KMS-11 (cell line): ENCODE measurements around the gene PARD3B.

Experiments
- H2AFZ ChIP-seq: fragments of 200-600 bp; sonication (generic); 2 replicates; pipeline ENCODE4 v1.6.1; 2016; ENCODE audit warnings: antibody characterized with exemption, mixed run types, low read depth
- H3K27ac ChIP-seq: fragments of 200-600 bp; sonication (generic); 2 replicates; pipeline ENCODE4 v1.6.1; 2016; ENCODE audit warnings: mild to moderate bottlenecking, mixed run types
- H3K27me3 ChIP-seq: fragments of 200-600 bp; sonication (generic); 2 replicates; pipeline ENCODE4 v1.6.1; 2017; ENCODE audit warnings: mild to moderate bottlenecking, low read depth, mixed run types, moderate library complexity; ENCODE audit not compliant: insufficient read depth
- H3K36me3 ChIP-seq: fragments of 200-600 bp; sonication (generic); 2 replicates; pipeline ENCODE4 v1.6.1; 2017; ENCODE audit warnings: mild to moderate bottlenecking, mixed run types; ENCODE audit not compliant: insufficient read depth
- H3K4me1 ChIP-seq: fragments of 200-600 bp; sonication (generic); 2 replicates; pipeline ENCODE4 v1.6.1; 2016; ENCODE audit warnings: mild to moderate bottlenecking, low read depth, mixed run types; ENCODE audit not compliant: poor library complexity, severe bottlenecking
- H3K4me2 ChIP-seq: fragments of 200-600 bp; sonication (generic); 2 replicates; pipeline ENCODE4 v1.7.0; 2016; ENCODE audit warnings: mild to moderate bottlenecking, mixed run types
- H3K4me3 ChIP-seq: fragments of 200-600 bp; sonication (generic); IDR thresholded peaks from 2 replicates; pipeline ENCODE4 v1.6.1; 2017; ENCODE audit warnings: low read depth, low read length, mixed read lengths; ENCODE audit not compliant: insufficient read depth
- H3K79me2 ChIP-seq: fragments of 200-600 bp; sonication (generic); 2 replicates; pipeline ENCODE4 v1.6.1; 2016; ENCODE audit warnings: low read depth, mixed run types; ENCODE audit not compliant: insufficient read depth
- H3K9ac ChIP-seq: fragments of 200-600 bp; sonication (generic); 2 replicates; pipeline ENCODE4 v1.6.1; 2016; ENCODE audit warnings: mild to moderate bottlenecking, mixed run types
- H4K20me1 ChIP-seq: fragments of 200-600 bp; sonication (generic); 2 replicates; pipeline ENCODE4 v1.6.1; 2016; ENCODE audit warnings: mild to moderate bottlenecking, mixed run types; ENCODE audit not compliant: insufficient read depth
- TF ChIP-seq, protein P1 (sequence below): fragments of 200-600 bp; sonication (generic); conservative IDR thresholded peaks from 2 replicates; pipeline ENCODE4 v1.6.1; 2017; ENCODE audit warnings: low read depth, mild to moderate bottlenecking, antibody characterized with exemption, low read length, moderate library complexity, mixed read lengths

The PARD3B gene

GRCh38 chr2:204722207-204722606 lies 176.9 kb downstream of the PARD3B start:
- Histone ChIP-seq H3K4me1 (no peaks in the 10 kb centered on the region), H3K27me3 (no peaks in the 10 kb centered on the region), H3K27ac (no peak overlapping the region), H3K4me3 (no peak overlapping the region), H2AFZ (no peak overlapping the region), H4K20me1 (no peaks in the 10 kb centered on the region), H3K9ac (no peak overlapping the region), H3K36me3 (no peaks in the 10 kb centered on the region), H3K79me2 (no peaks in the 10 kb centered on the region), H3K4me2 (no peak overlapping the region)
- TF ChIP-seq, protein P1, sequence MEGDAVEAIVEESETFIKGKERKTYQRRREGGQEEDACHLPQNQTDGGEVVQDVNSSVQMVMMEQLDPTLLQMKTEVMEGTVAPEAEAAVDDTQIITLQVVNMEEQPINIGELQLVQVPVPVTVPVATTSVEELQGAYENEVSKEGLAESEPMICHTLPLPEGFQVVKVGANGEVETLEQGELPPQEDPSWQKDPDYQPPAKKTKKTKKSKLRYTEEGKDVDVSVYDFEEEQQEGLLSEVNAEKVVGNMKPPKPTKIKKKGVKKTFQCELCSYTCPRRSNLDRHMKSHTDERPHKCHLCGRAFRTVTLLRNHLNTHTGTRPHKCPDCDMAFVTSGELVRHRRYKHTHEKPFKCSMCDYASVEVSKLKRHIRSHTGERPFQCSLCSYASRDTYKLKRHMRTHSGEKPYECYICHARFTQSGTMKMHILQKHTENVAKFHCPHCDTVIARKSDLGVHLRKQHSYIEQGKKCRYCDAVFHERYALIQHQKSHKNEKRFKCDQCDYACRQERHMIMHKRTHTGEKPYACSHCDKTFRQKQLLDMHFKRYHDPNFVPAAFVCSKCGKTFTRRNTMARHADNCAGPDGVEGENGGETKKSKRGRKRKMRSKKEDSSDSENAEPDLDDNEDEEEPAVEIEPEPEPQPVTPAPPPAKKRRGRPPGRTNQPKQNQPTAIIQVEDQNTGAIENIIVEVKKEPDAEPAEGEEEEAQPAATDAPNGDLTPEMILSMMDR, result no peak

GRCh38 chr2:204722691-204723090 lies 177.4 kb downstream of the PARD3B start:
- Histone ChIP-seq H3K36me3 (no peaks in the 10 kb centered on the region), H3K4me2 (no peak overlapping the region), H3K79me2 (no peaks in the 10 kb centered on the region), H4K20me1 (no peaks in the 10 kb centered on the region), H3K27ac (no peak overlapping the region), H3K4me3 (no peak overlapping the region), H3K9ac (no peak overlapping the region), H3K27me3 (no peaks in the 10 kb centered on the region), H3K4me1 (no peaks in the 10 kb centered on the region), H2AFZ (no peak overlapping the region)
- TF ChIP-seq, protein P1, result no peak

DNA sequence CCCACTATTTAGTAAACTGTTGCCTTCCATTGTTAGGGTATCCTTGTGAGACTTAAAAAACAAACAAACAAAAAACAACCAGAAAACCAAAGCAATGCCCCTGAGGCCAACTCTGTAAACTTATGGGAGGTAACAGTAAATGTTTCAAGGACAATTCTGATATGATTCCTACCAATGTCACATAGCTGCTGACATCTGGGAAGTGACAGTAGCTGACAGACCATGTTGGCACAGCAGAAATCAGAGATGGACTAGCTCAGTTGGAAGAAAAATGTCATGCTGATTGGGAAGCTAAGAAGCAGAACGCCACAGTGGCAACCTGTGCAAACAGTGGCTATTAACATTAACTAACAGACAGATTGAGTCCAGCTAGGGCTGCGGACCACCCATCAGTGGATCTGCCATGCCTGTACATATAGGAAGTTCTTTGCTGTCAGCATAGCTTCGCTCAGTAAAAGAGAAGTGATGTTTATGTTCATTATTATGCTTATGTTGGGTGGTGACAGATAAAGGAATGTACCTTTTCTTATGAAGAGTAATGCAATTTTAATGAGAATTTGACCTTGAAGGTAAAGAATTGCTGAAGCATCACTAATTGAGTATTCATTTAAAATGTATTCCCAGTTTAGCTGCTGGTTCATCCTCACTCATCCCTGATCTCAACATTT lies 180.6 kb downstream of the PARD3B start:
- no peak overlapping the region for H3K27ac ChIP-seq
- H3K9ac ChIP-seq, result no peak overlapping the region
- no peaks in the 10 kb centered on the region for H3K27me3 ChIP-seq
- H3K4me1 ChIP-seq, result no peaks in the 10 kb centered on the region
- no peak overlapping the region for H3K4me2 ChIP-seq
- TF ChIP-seq, protein P1, result no peak
- H3K79me2 ChIP-seq, result no peaks in the 10 kb centered on the region
- H4K20me1 ChIP-seq, result no peaks in the 10 kb centered on the region
- H3K36me3 ChIP-seq, result no peaks in the 10 kb centered on the region
- H3K4me3 ChIP-seq, result no peak overlapping the region
- no peak overlapping the region for H2AFZ ChIP-seq

DNA sequence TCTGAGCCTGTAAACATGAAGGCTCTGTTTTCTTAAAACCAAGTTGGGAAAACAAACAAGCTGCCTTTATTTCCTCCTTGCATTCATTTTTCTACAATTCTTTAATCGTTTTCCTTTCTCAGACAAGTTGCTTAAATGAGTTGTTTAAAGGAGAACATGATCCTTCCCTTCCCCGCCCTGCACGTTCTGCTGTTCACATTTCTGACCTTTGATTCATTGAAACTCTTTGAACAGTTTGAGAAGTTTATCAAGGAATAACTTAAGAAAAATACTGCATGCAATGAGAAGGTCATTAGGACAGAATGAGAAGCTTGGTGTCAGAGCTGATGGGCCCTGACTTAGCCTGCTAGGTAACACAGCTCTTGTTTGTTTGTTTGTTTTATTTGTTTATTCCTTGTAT lies 181.6 kb downstream of the PARD3B start:
- TF ChIP-seq, protein P1, result no peak
- H2AFZ ChIP-seq, result no peak overlapping the region
- H3K9ac ChIP-seq, result no peak overlapping the region
- no peak overlapping the region for H3K27ac ChIP-seq
- H4K20me1 ChIP-seq, result no peaks in the 10 kb centered on the region
- no peak overlapping the region for H3K4me2 ChIP-seq
- H3K36me3 ChIP-seq, result no peaks in the 10 kb centered on the region
- no peaks in the 10 kb centered on the region for H3K27me3 ChIP-seq
- H3K4me3 ChIP-seq, result no peak overlapping the region
- H3K79me2 ChIP-seq, result no peaks in the 10 kb centered on the region
- no peaks in the 10 kb centered on the region for H3K4me1 ChIP-seq
